Spinal cord (tissue), 10 donors: ENCODE data around the gene TMEM250. TPM values are rescaled to one million over a fixed set of nuclear protein-coding genes. Genes with fewer than 3 reads are reported as not detected.
"Not testable (repeated sequence)": the region's sequence is repeated elsewhere in the genome, so short reads cannot be mapped to it uniquely, and the experiment has no call there.

Experiments used
- DNase-seq, 6 donors: peaks; one replicate each; pipeline versions ENCODE4 v3.0.0 to v3.0.0-alpha.2; 2013 to 2015; ENCODE audit warnings: low spot score in 6 of 6, low read depth in 4 of 6
- H3K27ac ChIP-seq: one replicate; pipeline ENCODE4 v1.5.1; 2013; ENCODE audit warnings: low read depth, low read length, control low read depth
- H3K27me3 ChIP-seq: one replicate; pipeline ENCODE4 v1.6.1; 2013; ENCODE audit warnings: low read length; ENCODE audit not compliant: control insufficient read depth, insufficient read depth
- H3K36me3 ChIP-seq: one replicate; pipeline ENCODE4 v1.6.1; 2013; ENCODE audit warnings: low read length; ENCODE audit not compliant: control insufficient read depth, insufficient read depth
- H3K4me1 ChIP-seq: one replicate; pipeline ENCODE4 v1.6.1; 2013; ENCODE audit warnings: low read length; ENCODE audit not compliant: control insufficient read depth, insufficient read depth
- H3K4me3 ChIP-seq: one replicate; pipeline ENCODE4 v1.5.1; 2013; ENCODE audit warnings: low read depth, low read length, control low read depth
- H3K9me3 ChIP-seq: one replicate; pipeline ENCODE4 v1.6.1; 2013; ENCODE audit warnings: low read length; ENCODE audit not compliant: control insufficient read depth, insufficient read depth
- WGBS: methylation state at CpG from one replicate; pipeline ENCODE4 v1.1.5; 2013; ENCODE audit warnings: missing lambda C conversion rate; ENCODE audit not compliant: insufficient coverage; 5-methylcytosine and 5-hydroxymethylcytosine counted together
- polyA plus RNA-seq, 2 donors: library from polyadenylated mRNA; unstranded; fragments of 120-200 nt; gene quantifications; one replicate each; pipeline ENCODE4 v1.2.1, GENCODE V29; 2013; ENCODE audit not compliant: insufficient read length in 2 of 2
- total RNA-seq, 2 donors: library from RNA; depleted of rRNA in 1 of 2; stranded (reverse); fragments of 120-200 nt in 1 of 2; fragments of >200 nt in 1 of 2; gene quantifications; one replicate each; pipeline versions ENCODE4 v1.2.3 to v1.2.4, GENCODE V29; 2013 to 2014
- donor health status: healthy.

TMEM250 gene
- total and polyA plus RNA-seq, 4 donors: 14.1 to 27.2 (median 25.3) TPM

DNA sequence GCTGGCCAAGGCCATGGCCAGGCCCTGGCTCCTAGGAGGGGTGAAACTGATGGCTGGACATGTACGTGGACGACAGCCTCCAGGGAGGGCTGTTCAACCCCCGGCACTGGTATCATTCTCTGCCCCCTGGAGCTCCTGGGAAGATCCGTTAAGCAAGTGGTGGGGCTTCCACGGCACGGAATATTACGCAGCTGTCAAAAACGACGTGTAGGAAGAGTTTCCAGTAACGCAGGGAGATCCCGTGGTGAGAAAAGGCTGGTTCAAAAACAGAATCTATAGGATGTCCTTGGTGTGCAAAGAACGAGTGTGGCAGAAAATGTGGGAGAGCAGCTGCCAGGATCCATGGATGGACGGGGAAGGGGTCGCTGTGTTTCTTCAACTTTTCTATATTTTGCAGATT lies 36.3 kb upstream of the TMEM250 start:
- no peaks in the 10 kb centered on the region for H3K9me3 ChIP-seq
- peaks cover 15% of the 10 kb centered on the region for H3K27me3 ChIP-seq
- WGBS: 95% methylated on average over 14 of the region's 14 CpGs
- H3K4me3 ChIP-seq: no peak overlapping the region
- peaks cover 18% of the 10 kb centered on the region for H3K4me1 ChIP-seq
- no peak overlapping the region for H3K27ac ChIP-seq
- no peaks in the 10 kb centered on the region for H3K36me3 ChIP-seq
- DNase-seq: no peak

DNA sequence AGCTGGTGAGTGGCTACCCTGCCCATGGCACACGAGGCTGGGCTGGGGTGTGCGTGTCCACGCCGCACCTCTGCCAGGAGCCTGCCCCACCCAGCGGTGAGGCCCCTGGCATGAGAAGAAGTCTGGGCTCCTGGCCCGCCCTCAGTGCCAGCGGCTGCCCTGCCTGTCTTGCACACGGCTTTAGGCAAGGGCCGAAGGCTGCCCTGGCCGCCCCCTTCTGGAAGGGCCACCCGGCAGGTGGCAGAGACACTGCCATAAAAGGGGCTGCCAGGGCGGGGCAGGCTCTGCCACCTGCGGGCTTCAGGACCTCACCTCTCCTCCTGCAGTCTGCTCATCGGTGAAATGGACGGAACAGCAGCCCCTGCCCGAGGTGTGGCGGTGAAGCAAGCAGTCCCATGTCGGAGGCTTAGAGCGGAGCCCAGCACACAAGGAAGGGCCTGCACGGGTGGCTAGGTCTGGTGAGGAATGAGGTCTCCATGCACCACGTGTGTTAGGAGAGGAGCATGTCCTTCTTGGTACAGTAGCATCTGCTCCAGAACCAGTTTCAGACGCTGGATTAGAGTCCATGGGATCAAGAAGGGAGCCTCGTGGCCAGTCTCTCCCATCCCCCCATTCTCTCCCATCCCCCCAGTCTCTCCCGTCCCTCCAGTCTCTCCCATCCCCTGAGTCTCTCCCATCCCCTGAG lies 34.8 kb upstream of the TMEM250 start:
- no peak for DNase-seq
- peaks cover 25% of the 10 kb centered on the region for H3K4me1 ChIP-seq
- no peak overlapping the region for H3K27ac ChIP-seq
- H3K4me3 ChIP-seq: no peak overlapping the region
- H3K27me3 ChIP-seq: peaks cover 17% of the 10 kb centered on the region
- 77% methylated on average over 23 of the region's 24 CpGs for WGBS
- no peaks in the 10 kb centered on the region for H3K9me3 ChIP-seq
- no peaks in the 10 kb centered on the region for H3K36me3 ChIP-seq

DNA sequence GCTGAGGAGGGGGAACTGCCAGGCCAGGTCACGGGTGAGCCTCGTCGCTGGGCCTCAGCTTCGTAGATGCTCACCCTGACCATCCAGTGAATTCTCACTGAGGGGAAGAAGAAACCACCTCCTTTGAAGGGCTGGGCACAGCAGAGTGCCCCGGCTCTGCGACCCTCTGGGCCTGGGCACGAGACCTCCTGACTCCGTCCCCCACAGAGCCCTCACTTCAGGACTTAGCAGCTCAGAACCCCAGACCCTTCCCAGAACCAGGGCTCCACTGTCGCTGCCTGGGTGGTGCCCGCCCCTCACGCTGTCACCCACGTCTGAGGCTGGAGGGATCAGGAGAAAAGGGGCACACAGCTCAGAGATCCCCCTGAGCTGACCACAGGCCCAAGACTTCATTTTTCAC lies 34.3 kb upstream of the TMEM250 start:
- WGBS: 96% methylated on average over 12 of the region's 12 CpGs
- no peaks in the 10 kb centered on the region for H3K9me3 ChIP-seq

DNA sequence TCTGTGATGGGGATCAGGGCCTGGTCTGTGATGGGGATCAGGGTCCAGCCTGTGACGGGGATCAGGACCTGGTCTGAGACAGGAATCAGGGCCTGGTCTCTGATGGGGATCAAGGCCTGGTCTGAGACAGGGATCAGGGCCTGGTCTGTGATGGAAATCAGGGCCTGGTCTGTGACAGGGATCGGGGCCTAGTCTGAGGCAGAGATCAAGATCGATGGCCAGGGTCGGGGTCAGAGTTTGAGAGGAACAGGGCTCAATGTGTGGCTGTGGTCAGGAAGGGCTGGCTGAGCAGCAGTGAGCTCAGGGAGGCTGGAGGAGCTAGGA lies 33.8 kb upstream of the TMEM250 start:
- H3K4me3 ChIP-seq: no peak overlapping the region
- H3K9me3 ChIP-seq: no peaks in the 10 kb centered on the region
- DNase-seq: no peak
- no peaks in the 10 kb centered on the region for H3K36me3 ChIP-seq
- peaks cover 18% of the 10 kb centered on the region for H3K27me3 ChIP-seq
- no peak overlapping the region for H3K27ac ChIP-seq
- 88% methylated on average over 4 of the region's 4 CpGs for WGBS
- H3K4me1 ChIP-seq: peaks cover 30% of the 10 kb centered on the region

More for the DNA sequence above, 34.3 kb upstream of the TMEM250 start:
- no peaks in the 10 kb centered on the region for H3K36me3 ChIP-seq
- no peak overlapping the region for H3K27ac ChIP-seq
- H3K27me3 ChIP-seq: peaks cover 16% of the 10 kb centered on the region
- peaks cover 30% of the 10 kb centered on the region for H3K4me1 ChIP-seq
- DNase-seq: no peak
- H3K4me3 ChIP-seq: no peak overlapping the region

DNA sequence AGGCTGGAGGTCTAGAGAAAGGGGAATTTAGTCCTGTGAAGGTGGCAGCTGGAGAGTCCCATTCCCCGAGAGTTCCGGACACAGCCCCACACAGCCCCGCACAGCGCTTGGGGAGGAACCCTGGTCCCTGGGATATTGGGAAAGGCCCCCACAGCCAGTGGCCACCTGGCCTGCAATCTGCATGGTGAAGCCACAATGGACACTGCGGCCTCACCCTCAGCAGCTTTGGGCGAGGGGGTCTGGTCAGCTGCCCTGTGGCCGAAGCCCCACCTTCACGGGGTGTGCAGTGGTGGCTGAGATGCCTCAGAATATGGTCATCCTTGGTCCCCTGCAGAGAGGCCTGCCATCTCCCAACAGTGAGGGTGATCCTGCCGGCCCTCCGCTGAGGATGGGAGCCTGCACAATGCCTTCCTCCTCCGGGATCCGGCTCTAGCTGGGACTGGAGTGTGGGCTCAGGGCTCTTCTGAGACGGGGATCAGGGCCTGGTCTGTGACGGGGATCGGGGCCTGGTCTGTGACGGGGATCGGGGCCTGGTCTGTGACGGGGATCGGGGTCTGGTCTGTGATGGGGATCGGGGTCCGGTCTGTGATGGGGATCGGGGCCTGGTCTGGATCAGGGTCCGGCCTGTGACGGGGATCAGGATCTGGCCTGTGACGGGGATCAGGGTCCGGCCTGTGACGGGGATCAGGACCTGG lies 33.3 kb upstream of the TMEM250 start:
- Histone ChIP-seq H3K27ac (no peak overlapping the region), H3K4me1 (peaks cover 27% of the 10 kb centered on the region), H3K4me3 (no peak overlapping the region), H3K9me3 (no peaks in the 10 kb centered on the region), H3K36me3 (no peaks in the 10 kb centered on the region), H3K27me3 (peaks cover 18% of the 10 kb centered on the region)
- no peak for DNase-seq
- WGBS: 82% methylated on average over 26 of the region's 27 CpGs

DNA sequence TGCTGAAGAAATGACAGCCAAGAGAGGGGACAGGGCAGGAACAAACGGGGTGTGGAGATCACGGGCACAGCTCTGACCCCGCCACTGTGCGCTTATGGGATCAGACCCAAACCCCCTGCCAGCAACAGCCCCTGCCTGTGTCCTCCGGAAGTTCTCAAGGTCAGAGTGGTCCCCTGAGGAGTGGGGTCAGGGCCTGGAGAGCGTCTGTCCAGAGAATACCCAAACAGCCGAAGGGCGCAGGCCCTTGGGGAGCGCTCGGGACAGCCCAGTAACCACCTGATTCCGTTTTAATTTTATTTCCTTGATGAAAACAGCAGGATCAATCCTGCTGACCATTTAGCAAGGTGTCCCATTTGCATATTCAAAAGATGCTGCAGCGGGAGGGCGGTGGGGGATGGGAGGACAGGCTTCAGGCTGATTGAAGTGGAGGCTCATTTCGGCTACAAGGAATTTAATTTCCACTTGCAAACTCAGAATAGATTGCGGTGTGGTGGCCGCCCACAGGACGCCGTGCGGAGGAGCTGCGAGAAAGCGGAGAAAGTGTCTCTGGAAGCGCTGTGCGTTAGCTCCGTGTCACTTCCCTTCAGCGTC lies 32.6 kb upstream of the TMEM250 start:
- H3K36me3 ChIP-seq: no peaks in the 10 kb centered on the region
- no peak overlapping the region for H3K27ac ChIP-seq
- peaks cover 12% of the 10 kb centered on the region for H3K27me3 ChIP-seq
- peak in 1 of 6 donors; percentile 64 for DNase-seq
- no peaks in the 10 kb centered on the region for H3K9me3 ChIP-seq
- no peak overlapping the region for H3K4me3 ChIP-seq
- WGBS: 38% methylated on average over 23 of the region's 25 CpGs
- peaks cover 20% of the 10 kb centered on the region for H3K4me1 ChIP-seq

DNA sequence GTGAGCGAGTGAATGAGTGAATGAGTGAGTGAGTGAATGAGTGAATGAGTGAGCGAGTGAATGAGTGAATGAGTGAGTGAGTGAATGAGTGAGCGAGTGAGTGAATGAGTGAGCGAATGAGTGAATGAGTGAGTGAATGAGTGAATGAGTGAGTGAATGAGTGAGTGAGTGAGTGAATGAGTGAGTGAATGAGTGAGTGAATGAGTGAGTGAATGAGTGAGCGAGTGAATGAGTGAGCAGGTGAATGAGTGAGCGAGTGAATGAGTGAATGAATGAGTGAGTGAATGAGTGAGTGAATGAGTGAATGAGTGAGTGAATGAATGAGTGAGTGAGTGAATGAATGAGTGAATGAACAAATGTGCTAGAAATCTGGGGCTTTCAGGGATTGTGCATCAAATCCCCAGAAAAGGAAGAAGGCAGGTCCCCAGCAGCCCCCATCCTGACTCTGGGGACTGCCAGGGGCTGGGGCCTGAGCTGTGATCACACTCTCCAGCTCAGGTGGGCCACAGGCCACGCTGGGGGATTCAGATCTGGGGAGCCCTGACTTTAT lies 32.1 kb upstream of the TMEM250 start:
- not testable (repeated sequence) for H3K9me3 ChIP-seq, H3K27ac ChIP-seq, H3K4me3 ChIP-seq, H3K36me3 ChIP-seq, DNase-seq
- WGBS: 73% methylated on average over 7 of the region's 7 CpGs
- H3K27me3 ChIP-seq: peaks cover 10% of the 10 kb centered on the region
- H3K4me1 ChIP-seq: peaks cover 18% of the 10 kb centered on the region

DNA sequence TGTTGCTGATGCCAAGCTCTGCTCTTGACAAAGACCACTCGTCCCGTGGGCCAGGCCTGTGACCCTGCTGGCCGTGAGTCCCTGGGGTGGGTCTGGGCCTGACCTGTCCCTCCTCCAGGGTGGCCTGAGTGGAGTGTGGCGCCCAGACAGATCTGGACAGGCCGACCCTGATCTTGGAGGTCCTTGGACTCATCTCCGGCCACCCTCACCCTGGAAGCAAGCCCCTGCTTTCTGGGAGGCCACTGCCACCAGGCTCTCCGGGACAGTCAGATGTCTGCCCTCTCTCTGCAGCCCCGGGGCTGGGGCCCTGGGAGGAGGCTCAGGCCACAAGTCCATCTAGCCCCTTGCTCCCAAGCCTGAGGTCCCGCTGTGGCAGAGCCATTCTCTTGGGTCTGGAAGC lies 31.2 kb upstream of the TMEM250 start:
- Histone ChIP-seq H3K9me3 (no peaks in the 10 kb centered on the region), H3K27ac (no peak overlapping the region), H3K36me3 (no peaks in the 10 kb centered on the region), H3K4me3 (no peak overlapping the region), H3K4me1 (peaks cover 18% of the 10 kb centered on the region), H3K27me3 (peaks cover 6% of the 10 kb centered on the region)
- WGBS: over 99% methylated on average over 9 of the region's 9 CpGs
- no peak for DNase-seq

DNA sequence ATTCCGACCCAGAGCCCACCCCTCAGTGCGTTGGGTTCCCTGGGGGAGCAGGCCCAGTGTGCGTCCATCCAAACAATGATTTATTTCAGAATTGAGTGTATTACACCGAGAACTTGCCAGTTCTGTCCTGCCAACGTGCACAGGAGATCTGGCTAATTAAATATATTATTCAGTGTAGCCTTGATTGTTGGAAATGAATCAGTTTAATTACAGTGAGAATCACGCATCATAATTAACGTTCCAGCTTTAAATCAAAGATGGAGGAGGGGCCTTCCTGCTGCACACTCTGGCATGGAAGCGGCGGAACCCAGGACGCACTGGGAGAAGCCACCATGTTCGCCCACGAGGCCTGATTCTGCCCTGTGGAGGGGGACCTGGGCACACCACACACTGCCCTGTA lies 30.7 kb upstream of the TMEM250 start:
- Histone ChIP-seq H3K36me3 (no peaks in the 10 kb centered on the region), H3K27ac (no peak overlapping the region), H3K27me3 (peaks cover 6% of the 10 kb centered on the region), H3K9me3 (no peaks in the 10 kb centered on the region), H3K4me1 (peaks cover 18% of the 10 kb centered on the region), H3K4me3 (no peak overlapping the region)
- WGBS: 75% methylated on average over 8 of the region's 12 CpGs
- peak in 2 of 6 donors; percentile 55 to 58 for DNase-seq
